ENCODE results near the gene NPTN.
"Not testable (repeated sequence)": the region's sequence is repeated elsewhere in the genome, so short reads cannot be mapped to it uniquely, and the experiment has no call there.

NPTN gene

GRCh38 chr15:73674587-73674986, 41.4 kb upstream of the NPTN start:
- no peak overlapping the region for H3K4me3 ChIP-seq (ENCODE audit: low read length in 2 of 2)
- H3K27me3 ChIP-seq (ENCODE audit: control insufficient read depth in 1 of 2, insufficient read depth in 2 of 2, low read length in 2 of 2) = peaks cover 5 to 13% of the 10 kb centered on the region in 2 donors
- no peak overlapping the region for H3K9ac ChIP-seq (ENCODE audit: low read length in 2 of 2)
- H3K27ac ChIP-seq (ENCODE audit: low read length) = no peak overlapping the region
- H3K9me3 ChIP-seq (ENCODE audit: control insufficient read depth in 2 of 2, low read length in 2 of 2) = no peaks in the 10 kb centered on the region
- peaks cover 7% of the 10 kb centered on the region for H3K4me1 ChIP-seq (ENCODE audit: control insufficient read depth, insufficient read depth, low read length)
- no peaks in the 10 kb centered on the region for H3K36me3 ChIP-seq (ENCODE audit: control insufficient read depth in 2 of 2, insufficient read depth in 2 of 2, low read length in 2 of 2)

- no peaks in the 10 kb centered on the region for H3K27me3 ChIP-seq (ENCODE audit: control insufficient read depth in 1 of 2, insufficient read depth in 2 of 2, low read length in 2 of 2)
- H3K9ac ChIP-seq (ENCODE audit: low read length in 2 of 2) = no peak overlapping the region
- no peaks in the 10 kb centered on the region for H3K36me3 ChIP-seq (ENCODE audit: control insufficient read depth in 2 of 2, insufficient read depth in 2 of 2, low read length in 2 of 2)
- no peak overlapping the region for H3K4me3 ChIP-seq (ENCODE audit: low read length in 2 of 2)
- H3K4me1 ChIP-seq (ENCODE audit: control insufficient read depth, insufficient read depth, low read length) = no peaks in the 10 kb centered on the region
- H3K9me3 ChIP-seq (ENCODE audit: control insufficient read depth in 2 of 2, low read length in 2 of 2) = no peaks in the 10 kb centered on the region
- H3K27ac ChIP-seq (ENCODE audit: low read length) = no peak overlapping the region
These were observed 27.3 kb upstream of the NPTN start for GRCh38 chr15:73660455-73660854.

- Histone ChIP-seq H3K9ac (ENCODE audit: low read length in 2 of 2) (no peak overlapping the region), H3K4me3 (ENCODE audit: low read length in 2 of 2) (no peak overlapping the region), H3K27ac (ENCODE audit: low read length) (no peak overlapping the region), H3K36me3 (ENCODE audit: control insufficient read depth in 2 of 2, insufficient read depth in 2 of 2, low read length in 2 of 2) (no peaks in the 10 kb centered on the region), H3K4me1 (ENCODE audit: control insufficient read depth, insufficient read depth, low read length) (no peaks in the 10 kb centered on the region), H3K27me3 (ENCODE audit: control insufficient read depth in 1 of 2, insufficient read depth in 2 of 2, low read length in 2 of 2) (no peaks in the 10 kb centered on the region), H3K9me3 (ENCODE audit: control insufficient read depth in 2 of 2, low read length in 2 of 2) (no peaks in the 10 kb centered on the region)
These were observed 25.5 kb upstream of the NPTN start for GRCh38 chr15:73658645-73659044.

GRCh38 chr15:73655724-73656123, 22.5 kb upstream of the NPTN start:
- H3K27ac ChIP-seq (ENCODE audit: low read length) = no peak overlapping the region
- H3K9me3 ChIP-seq (ENCODE audit: control insufficient read depth in 2 of 2, low read length in 2 of 2) = no peaks in the 10 kb centered on the region
- no peaks in the 10 kb centered on the region for H3K27me3 ChIP-seq (ENCODE audit: control insufficient read depth in 1 of 2, insufficient read depth in 2 of 2, low read length in 2 of 2)
- no peak overlapping the region for H3K4me3 ChIP-seq (ENCODE audit: low read length in 2 of 2)
- H3K4me1 ChIP-seq (ENCODE audit: control insufficient read depth, insufficient read depth, low read length) = no peaks in the 10 kb centered on the region
- no peaks in the 10 kb centered on the region for H3K36me3 ChIP-seq (ENCODE audit: control insufficient read depth in 2 of 2, insufficient read depth in 2 of 2, low read length in 2 of 2)
- H3K9ac ChIP-seq (ENCODE audit: low read length in 2 of 2) = no peak overlapping the region

GRCh38 chr15:73654659-73655058, 21.5 kb upstream of the NPTN start:
- no peak overlapping the region for H3K9ac ChIP-seq (ENCODE audit: low read length in 2 of 2)
- no peaks in the 10 kb centered on the region for H3K36me3 ChIP-seq (ENCODE audit: control insufficient read depth in 2 of 2, insufficient read depth in 2 of 2, low read length in 2 of 2)
- H3K27ac ChIP-seq (ENCODE audit: low read length) = no peak overlapping the region
- no peaks in the 10 kb centered on the region for H3K4me1 ChIP-seq (ENCODE audit: control insufficient read depth, insufficient read depth, low read length)
- no peaks in the 10 kb centered on the region for H3K9me3 ChIP-seq (ENCODE audit: control insufficient read depth in 2 of 2, low read length in 2 of 2)
- no peak overlapping the region for H3K4me3 ChIP-seq (ENCODE audit: low read length in 2 of 2)
- no peaks in the 10 kb centered on the region for H3K27me3 ChIP-seq (ENCODE audit: control insufficient read depth in 1 of 2, insufficient read depth in 2 of 2, low read length in 2 of 2)

GRCh38 chr15:73650416-73651126, 17.4 kb upstream of the NPTN start:
- Histone ChIP-seq H3K9ac (ENCODE audit: low read length in 2 of 2) (no peak overlapping the region), H3K4me3 (ENCODE audit: low read length in 2 of 2) (no peak overlapping the region), H3K27me3 (ENCODE audit: control insufficient read depth in 1 of 2, insufficient read depth in 2 of 2, low read length in 2 of 2) (no peaks in the 10 kb centered on the region), H3K4me1 (ENCODE audit: control insufficient read depth, insufficient read depth, low read length) (no peaks in the 10 kb centered on the region), H3K27ac (ENCODE audit: low read length) (no peak overlapping the region), H3K9me3 (ENCODE audit: control insufficient read depth in 2 of 2, low read length in 2 of 2) (no peaks in the 10 kb centered on the region), H3K36me3 (ENCODE audit: control insufficient read depth in 2 of 2, insufficient read depth in 2 of 2, low read length in 2 of 2) (no peaks in the 10 kb centered on the region)

GRCh38 chr15:73648014-73648295, 14.8 kb upstream of the NPTN start:
- Histone ChIP-seq H3K9me3 (ENCODE audit: control insufficient read depth in 2 of 2, low read length in 2 of 2) (no peaks in the 10 kb centered on the region), H3K9ac (ENCODE audit: low read length in 2 of 2) (no peak overlapping the region), H3K4me1 (ENCODE audit: control insufficient read depth, insufficient read depth, low read length) (no peaks in the 10 kb centered on the region), H3K36me3 (ENCODE audit: control insufficient read depth in 2 of 2, insufficient read depth in 2 of 2, low read length in 2 of 2) (no peaks in the 10 kb centered on the region), H3K27me3 (ENCODE audit: control insufficient read depth in 1 of 2, insufficient read depth in 2 of 2, low read length in 2 of 2) (no peaks in the 10 kb centered on the region), H3K4me3 (ENCODE audit: low read length in 2 of 2) (no peak overlapping the region), H3K27ac (ENCODE audit: low read length) (no peak overlapping the region)

- H3K27ac ChIP-seq (ENCODE audit: low read length) = no peak overlapping the region
- H3K27me3 ChIP-seq (ENCODE audit: control insufficient read depth in 1 of 2, insufficient read depth in 2 of 2, low read length in 2 of 2) = no peaks in the 10 kb centered on the region
- no peaks in the 10 kb centered on the region for H3K9me3 ChIP-seq (ENCODE audit: control insufficient read depth in 2 of 2, low read length in 2 of 2)
- no peak overlapping the region for H3K4me3 ChIP-seq (ENCODE audit: low read length in 2 of 2)
- no peak overlapping the region for H3K9ac ChIP-seq (ENCODE audit: low read length in 2 of 2)
- H3K36me3 ChIP-seq (ENCODE audit: control insufficient read depth in 2 of 2, insufficient read depth in 2 of 2, low read length in 2 of 2) = no peaks in the 10 kb centered on the region
- H3K4me1 ChIP-seq (ENCODE audit: control insufficient read depth, insufficient read depth, low read length) = no peaks in the 10 kb centered on the region
These were observed 14.2 kb upstream of the NPTN start for GRCh38 chr15:73647259-73648013.

GRCh38 chr15:73639464-73639863, 6.3 kb upstream of the NPTN start:
- H3K9me3 ChIP-seq (ENCODE audit: control insufficient read depth in 2 of 2, low read length in 2 of 2); H3K27me3 ChIP-seq (ENCODE audit: control insufficient read depth in 1 of 2, insufficient read depth in 2 of 2, low read length in 2 of 2); H3K27ac ChIP-seq (ENCODE audit: low read length); H3K36me3 ChIP-seq (ENCODE audit: control insufficient read depth in 2 of 2, insufficient read depth in 2 of 2, low read length in 2 of 2); H3K4me1 ChIP-seq (ENCODE audit: control insufficient read depth, insufficient read depth, low read length); H3K9ac ChIP-seq (ENCODE audit: low read length in 2 of 2); H3K4me3 ChIP-seq (ENCODE audit: low read length in 2 of 2): not testable (repeated sequence)

GRCh38 chr15:73637527-73637926, 4.3 kb upstream of the NPTN start:
- Histone ChIP-seq H3K4me3 (ENCODE audit: low read length in 2 of 2) (no peak overlapping the region), H3K9ac (ENCODE audit: low read length in 2 of 2) (no peak overlapping the region), H3K36me3 (ENCODE audit: control insufficient read depth in 2 of 2, insufficient read depth in 2 of 2, low read length in 2 of 2) (no peaks in the 10 kb centered on the region), H3K9me3 (ENCODE audit: control insufficient read depth in 2 of 2, low read length in 2 of 2) (no peaks in the 10 kb centered on the region), H3K4me1 (ENCODE audit: control insufficient read depth, insufficient read depth, low read length) (peaks cover 8% of the 10 kb centered on the region), H3K27me3 (ENCODE audit: control insufficient read depth in 1 of 2, insufficient read depth in 2 of 2, low read length in 2 of 2) (peaks cover 0 to 2% of the 10 kb centered on the region in 2 donors), H3K27ac (ENCODE audit: low read length) (no peak overlapping the region)

- Histone ChIP-seq H3K9me3 (ENCODE audit: control insufficient read depth in 2 of 2, low read length in 2 of 2) (no peaks in the 10 kb centered on the region), H3K27me3 (ENCODE audit: control insufficient read depth in 1 of 2, insufficient read depth in 2 of 2, low read length in 2 of 2) (no peaks in the 10 kb centered on the region), H3K36me3 (ENCODE audit: control insufficient read depth in 2 of 2, insufficient read depth in 2 of 2, low read length in 2 of 2) (no peaks in the 10 kb centered on the region), H3K4me1 (ENCODE audit: control insufficient read depth, insufficient read depth, low read length) (peaks cover 12% of the 10 kb centered on the region), H3K9ac (ENCODE audit: low read length in 2 of 2) (peak overlapping the region; percentile 63 to 78), H3K27ac (ENCODE audit: low read length) (peak overlapping the region; percentile 80), H3K4me3 (ENCODE audit: low read length in 2 of 2) (peak overlapping the region; percentile 36 to 70)
These were observed 854 bp upstream of the NPTN start for GRCh38 chr15:73633991-73634495.
